Glomerular visceral epithelial cell (primary cell): Measurements from ENCODE around the gene HIBADH.
"Not testable (repeated sequence)": the region's sequence is repeated elsewhere in the genome, so short reads cannot be mapped to it uniquely, and the experiment has no call there.

Experiments used
- DNase-seq: peaks from one replicate; pipeline ENCODE4 v3.0.0-alpha.2; 2016; ENCODE audit errors: extremely low spot score

Gene HIBADH

DNA sequence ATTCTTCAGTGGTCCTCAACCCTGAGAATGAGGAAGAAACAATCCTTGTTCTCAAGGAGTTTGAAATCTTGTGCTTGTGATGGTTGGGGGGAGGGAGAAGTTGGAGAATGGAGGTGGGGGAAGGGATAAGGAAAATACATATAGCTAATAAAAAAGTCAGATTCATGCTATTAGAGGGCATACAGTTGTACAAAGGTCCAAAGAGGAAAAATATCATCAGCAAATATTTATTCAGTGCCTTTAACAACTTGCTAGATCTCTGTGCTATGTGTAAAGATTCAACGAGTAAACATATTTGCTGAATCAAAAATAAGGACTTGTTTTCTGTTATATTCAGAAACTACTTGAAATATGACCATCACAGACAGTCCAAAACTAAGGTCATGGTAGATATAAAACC, 114.4 kb downstream of the HIBADH start:
- no peak for DNase-seq

DNA sequence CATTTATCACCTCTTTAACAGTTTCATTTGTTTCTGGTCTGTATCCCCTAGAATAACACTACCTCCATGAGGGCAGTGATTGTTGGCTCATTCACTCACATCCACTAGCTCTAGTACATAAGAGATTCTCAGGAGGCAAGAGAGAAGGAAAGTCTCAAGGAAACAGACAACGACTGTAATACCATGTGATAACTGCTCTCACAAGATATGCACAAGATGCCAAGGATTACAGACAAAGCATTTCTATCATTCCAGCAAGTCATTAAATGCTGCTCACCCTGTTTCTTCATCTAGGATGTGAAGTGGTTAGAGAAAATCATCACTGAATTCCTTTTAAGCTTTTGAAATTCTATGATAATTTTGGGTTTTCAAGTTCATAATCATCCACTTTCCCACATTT, 115.3 kb downstream of the HIBADH start:
- DNase-seq, result no peak

DNA sequence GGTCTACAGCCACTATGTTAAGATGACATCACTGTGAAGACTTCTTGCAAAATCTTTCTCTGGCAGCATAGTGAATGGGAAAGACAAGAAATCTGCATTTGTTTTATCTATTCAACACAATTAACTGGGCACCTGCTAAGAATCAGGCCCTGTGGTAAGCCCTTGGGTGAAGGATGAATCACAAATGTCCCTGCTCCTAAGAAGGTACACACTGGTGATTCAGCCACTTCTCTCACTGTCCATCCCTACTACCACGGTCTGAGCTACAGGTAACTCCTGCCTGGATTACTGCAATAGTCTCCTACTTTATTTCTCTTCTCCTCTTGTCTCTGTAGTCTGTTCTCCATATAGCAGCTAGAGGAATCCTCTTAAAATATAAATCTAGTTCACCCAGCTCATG, 116.1 kb downstream of the HIBADH start:
- no peak for DNase-seq

DNA sequence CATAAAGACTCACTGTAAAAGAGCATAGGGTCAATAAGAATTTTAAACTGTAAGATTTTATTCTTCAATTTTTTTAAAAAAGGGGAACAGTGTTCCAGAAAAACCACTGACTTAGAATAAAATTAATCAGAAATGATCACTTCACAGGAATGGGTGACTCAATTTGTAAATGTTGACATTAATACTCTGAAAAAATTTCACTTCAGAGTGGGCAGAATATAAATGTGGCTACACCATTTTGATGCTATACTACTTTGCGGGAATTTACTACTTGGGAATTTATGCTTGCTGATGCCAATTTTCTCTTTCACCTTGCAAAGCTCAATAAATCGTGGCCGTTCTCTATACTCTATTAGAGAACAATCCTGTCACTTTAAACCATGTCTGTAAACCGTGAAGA, 126.9 kb downstream of the HIBADH start:
- no peak for DNase-seq

DNA sequence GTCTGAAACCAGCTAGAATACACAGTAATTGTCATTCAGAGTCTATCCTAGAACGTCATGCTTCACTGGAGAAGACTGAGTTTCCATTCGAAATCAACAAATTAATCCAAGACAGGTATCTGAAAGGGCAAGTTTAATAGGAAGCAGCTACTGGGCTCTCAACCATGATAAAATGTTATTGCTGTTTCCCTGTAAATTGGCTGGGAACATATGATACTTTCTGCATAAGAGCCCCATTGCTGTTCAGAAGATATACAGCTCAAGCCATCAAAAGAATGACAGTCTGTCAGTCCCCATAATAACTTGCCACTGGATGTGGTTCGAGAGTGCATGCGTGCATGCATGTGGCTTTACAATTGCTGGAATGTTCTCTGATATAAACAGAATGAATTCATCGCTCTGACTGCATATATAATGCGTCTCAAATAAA, 129.0 kb downstream of the HIBADH start:
- no peak for DNase-seq

DNA sequence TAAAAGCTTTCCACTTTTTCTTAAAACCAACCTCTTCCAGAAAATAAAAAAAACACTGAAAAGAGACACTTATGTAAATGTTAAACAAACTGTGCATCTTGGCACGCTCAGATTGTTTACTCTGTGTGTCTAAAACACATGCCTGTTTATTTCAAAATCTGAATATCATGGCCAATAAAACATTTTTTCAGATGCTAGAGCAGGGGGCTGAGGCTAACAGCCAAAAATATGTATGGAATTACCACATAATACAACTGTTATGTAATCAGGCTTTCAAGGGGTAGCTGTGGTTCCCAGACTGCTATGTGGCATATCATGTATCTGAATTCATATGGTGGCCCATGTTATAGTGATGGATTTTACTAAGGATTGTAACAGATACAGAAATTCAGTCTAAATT, 130.4 kb downstream of the HIBADH start:
- no peak for DNase-seq

DNA sequence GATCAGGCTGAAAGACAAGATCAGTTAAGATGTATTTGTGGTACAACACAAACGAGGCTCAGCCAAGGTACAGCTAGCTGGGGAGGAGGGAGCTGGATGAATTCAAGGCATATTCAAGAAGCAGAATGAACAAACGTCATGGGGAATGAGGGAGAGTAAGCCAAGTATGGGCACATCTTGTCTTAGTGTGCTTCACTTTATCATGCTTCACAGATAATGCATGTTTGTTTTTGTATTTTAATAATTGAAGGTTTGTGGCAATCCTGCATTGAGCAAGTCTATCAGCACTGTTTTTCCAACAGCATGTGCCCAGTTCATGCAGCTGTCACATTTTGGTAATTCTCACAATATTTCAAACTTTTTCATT, 135.4 kb downstream of the HIBADH start:
- DNase-seq, result no peak

DNA sequence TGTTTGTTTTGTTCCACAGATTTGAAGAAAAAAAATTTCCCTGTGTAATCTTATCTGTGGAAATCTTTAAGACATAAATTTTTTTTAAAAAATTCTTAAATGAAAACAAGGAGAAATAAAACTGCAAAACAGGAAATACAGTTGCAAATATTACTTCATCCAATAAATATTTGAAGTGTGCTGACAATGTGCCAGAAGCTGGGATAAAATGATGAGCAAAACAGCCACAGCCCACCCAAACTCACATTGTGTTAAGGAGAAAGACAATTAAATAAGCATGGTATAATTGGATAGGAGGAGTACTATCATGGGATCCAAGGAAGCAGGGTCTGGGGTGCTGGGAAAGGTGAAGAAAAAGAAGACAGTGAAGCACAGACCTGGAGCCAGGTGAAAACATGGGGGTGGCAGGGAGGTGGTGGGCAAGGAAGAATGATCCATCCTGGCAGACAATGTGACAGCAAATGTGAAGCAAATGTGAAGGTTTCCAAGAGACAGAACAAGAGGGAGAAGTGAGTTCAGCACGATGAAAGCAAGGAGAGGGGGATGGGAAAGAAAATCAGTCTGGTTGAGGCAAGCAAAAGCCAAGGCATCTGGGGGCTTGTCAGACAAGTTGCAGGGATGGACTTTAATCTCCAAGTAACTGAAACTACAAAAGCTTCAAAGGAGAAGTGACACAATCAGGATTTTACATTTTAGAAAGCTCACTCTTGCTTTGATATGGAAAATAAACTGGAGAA, 135.9 kb downstream of the HIBADH start:
- DNase-seq, result no peak

DNA sequence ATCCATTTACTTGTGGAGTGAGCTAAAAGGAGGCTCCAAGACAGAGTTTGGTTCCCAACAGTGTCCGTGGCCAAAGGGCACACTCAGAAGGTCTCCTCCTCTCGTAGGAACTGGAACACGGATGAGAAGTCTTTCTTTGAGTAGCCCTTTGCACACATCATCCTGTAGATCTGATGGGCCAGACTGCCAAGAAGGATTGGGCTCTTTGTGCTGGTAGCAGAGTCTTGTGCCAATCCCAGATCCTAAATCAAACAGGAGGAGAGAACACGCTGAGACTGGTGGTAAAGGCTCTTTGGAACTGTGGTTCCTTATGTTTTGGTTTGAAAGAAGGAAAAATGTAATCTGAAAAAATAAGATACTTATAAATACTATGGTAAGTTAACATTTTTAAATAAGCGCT, 136.6 kb downstream of the HIBADH start:
- DNase-seq, result no peak

DNA sequence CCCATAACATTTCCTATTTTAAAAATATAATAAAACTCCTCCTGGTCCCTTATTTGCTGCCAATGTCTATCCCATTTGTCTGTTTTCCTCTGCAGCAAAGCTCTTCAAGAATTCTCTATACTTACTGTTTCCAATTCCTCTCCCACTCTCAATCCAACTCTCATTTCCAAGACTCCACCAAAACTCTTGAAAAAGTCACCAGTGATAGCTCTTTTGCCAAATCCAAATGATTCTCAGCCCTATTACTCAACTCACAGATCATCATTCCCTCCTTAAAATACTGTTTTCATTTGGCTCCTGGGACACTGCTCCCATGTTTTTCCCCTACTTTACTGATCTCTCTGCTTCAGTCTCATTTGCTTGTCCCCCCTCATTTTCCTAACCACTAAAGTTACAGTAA, 139.4 kb downstream of the HIBADH start:
- no peak for DNase-seq

DNA sequence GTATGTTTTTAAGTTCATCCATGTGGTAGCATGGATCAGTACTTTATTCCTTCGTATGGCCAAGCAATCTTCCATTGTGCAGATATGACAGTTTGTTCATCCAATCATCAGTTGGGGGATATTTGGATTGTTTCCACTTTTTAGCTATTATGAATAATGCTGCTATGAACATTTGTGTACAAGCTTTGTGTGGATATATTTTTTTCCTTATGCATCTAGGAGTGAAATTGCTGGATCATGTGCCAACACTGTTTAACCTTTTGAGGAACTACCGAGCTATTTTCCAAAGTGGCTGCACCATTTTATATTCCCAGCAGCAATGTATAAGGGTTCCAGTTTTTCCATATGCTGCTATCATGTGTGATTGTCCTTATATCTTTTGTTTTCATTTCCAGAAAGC, 140.1 kb downstream of the HIBADH start:
- DNase-seq, result no peak

DNA sequence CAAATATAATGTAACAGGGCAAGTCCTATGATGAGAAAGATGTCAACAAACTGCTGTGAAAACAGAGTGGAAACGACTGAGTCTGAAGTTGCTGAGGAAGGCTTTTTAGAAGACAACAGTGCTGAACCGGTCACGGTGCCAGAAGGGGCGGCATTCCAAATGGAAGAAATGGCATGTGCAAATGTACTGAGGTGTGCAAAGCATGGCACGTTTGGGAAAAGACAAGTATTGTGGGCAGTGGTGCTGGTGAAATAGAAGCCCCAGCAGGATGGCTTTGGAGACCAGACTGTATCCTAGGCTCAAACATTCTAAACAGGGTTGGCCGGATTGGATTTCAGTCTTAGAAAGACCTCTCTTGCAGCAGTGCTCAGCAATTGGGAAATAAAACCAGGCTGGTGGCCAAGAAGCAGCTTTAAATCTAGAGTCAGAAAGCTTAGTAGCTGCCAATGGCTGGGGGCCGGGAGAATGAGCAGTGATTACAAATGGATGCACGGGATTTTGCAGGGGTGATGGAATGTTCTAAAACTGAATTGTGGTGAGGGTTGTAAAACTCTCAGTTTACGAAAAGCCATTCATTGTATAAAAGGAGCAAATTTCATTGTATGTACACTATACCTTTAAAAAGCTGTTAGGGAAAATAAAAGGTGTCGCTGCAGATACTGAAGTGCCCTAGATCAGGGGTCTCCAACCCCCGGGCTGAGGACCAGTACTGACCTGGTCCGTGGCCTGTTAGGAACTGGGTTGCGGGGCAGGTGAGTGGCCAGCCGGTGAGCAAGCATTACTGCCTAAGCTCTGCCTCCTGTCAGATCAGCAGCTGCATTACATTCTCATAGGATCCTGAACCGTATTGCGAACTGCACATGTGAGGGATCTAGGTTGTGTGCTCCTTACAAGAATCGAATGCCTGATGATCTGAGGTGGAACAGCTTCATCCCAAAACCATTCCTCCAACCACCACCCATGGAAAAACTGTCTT, 141.6 kb downstream of the HIBADH start:
- no peak for DNase-seq

DNA sequence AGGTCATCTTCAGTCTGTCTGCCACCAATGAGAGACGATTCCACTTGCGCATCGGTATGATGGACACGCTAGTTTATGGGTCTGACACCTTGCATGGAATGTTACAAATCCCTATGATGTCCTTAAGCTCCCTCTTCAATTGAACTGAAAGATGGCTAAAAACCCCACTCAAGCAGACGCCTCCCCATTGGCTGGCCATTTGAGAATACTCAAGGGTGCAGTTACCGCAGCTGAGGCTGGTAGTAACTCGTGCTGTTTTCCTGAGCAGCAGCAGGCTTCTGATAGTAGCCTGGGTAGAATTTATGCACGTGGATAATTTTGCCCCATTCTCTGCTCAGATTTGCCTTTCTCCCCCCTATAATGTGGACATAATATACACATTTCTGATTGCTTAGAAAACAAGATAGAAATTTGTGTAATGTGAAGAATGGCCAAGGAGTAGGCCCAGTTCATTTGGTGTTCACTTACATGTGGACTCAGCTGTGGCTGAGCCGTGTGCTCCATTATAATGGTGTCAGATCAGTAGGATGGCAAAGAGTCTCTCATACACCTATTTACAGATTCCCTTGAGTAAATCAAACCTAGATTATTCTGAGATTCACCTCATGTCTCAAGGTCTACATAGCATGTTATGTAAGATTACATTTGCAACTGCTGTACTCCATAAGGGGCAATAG, 142.8 kb downstream of the HIBADH start:
- no peak for DNase-seq

DNA sequence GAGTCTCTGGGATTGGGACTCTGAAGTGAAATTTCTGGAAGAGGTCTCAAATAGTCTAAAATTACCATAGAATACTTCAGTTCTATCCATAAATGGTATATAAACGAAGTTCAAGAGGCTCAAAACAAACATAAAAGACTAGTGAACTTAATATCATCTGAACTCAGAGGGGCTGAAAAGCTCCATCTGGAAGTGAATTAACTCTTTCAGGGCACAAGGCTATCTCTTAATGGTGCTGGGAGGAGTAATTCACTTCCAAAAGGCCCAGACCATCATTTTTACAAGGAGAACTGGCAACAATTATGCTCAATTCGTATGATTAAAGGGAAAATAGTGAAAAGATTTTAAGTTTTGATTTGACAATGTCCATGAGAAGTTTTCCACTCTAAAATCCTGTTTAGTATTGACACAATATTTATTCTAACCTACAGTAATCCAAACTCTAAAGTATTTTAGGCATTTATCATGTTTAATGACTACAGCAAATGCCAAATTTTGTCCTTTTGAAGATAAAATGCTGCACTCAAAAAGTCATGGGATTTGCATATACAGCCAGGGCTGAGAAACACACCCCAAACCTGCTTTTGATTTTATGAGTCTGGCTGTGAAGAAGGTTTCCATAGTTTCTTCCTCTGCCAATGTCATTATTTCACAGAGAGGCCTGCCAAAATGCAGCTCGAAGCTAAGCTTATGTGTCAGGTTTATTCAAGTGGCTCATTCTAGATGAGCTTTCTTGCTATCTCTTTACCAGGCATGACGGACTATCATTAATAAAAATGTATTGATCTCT, 143.9 kb downstream of the HIBADH start:
- no peak for DNase-seq

DNA sequence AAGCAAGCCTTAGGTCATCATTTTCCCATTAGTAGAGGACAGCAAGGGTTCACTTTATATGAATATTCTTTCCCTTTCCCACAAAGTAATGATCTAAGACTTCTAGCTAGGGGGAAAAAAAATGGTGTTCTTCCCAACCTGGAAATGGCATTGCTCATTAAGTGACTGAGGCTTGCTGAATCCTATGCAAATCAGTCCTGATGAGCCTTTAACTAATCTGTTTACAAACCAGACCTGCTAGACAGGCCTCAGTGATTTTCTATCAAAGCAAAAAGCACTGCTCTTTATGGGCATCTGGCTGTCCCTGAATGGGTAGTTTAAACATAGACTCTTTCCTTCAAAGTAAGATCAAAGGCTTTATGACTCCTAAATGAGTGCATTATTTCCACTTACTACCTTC, 146.3 kb downstream of the HIBADH start:
- no peak for DNase-seq

DNA sequence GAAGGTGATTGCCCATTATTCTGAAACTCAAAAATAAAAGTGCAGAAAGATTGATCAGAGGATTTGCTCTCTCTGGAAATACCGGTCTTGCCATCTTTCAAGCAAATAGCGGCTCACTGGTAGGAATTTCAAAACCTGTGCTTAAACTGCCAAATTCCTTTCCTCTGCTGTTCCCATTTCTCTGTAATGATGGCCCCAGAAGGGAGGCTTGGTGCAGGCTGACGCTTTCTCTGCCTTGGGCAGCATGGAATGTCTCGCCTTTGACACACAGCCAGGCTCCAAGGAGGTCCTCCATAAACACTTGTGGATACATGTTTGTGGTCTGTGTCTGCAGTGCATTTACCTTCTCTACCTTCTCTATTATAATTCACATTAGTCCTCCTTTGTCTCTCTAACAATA, 146.8 kb downstream of the HIBADH start:
- DNase-seq, result no peak

DNA sequence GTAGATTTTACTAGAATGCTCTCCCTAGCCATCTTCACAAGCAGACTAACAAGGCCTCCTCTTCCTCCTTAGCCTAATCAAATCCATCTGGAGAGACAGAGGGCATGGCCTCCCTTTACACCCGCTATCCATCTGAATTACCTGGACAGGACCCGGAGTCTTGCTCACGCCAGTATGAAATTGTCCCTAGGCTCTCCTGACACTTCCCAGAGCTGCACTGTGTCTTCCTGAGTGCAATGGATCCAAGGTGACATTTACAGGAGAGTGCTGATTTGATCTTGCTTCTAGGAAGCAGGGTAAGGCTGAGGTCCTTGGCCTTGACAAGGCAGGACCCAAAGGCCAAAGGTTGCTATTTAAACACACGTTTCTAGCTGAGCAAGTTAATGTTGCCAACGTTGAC, 147.8 kb downstream of the HIBADH start:
- DNase-seq, result no peak

DNA sequence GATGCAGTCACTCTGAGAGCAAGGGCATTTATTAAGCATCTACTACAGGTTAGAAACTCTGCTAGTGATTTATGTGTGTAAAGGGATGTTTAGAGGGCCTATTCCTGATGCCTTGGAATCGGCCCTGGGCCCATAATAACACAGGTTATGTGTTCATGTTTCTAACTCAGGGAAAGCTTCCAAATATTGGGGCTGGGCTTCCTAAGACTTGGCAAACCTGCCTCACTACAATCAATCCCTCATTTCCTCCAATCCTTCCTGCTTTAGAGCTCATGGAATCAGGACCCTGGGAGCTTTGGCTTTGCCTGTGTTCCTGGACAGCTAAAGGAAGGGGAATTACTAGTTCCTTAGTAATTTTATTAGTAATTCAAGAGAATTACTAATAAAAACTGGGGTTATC, 148.8 kb downstream of the HIBADH start:
- no peak for DNase-seq

DNA sequence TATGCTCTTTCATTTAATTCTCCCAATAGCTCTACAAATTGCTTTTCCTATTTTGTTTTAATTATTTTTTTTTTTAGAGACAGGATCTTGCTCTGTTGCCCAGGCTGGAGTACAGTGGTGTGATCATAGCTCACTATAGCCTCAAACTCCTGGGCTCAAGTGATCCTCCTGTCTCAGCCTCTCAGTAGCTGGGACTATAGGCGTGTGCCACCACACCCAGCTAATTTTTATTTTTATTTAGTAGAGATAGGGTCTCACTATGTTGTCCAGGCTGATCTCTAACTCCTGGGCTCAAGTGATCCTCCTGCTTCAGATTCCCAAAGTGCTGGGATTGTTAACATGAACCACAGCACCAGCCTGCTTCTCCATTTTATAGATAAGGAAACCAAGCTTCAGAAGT, 151.3 kb downstream of the HIBADH start:
- DNase-seq, result not testable (repeated sequence)

DNA sequence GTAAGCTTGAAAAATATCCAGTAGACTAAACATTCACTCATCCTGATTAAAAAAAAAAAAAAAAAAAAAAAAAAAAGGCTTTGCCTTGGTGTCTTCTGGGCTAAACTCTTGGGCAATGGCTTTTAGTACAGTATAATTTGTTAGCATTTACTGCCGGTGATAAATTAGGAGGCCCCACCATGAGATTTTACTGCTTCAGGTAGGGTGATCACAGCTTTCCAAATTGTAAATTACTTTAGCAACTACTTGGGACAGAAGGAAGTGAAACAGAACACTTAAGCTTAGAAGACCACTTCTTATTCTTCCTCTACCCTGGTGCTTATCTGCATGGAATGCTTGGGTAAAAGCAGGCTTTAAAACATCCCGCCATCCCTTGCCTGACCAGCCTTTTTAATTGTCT, 152.1 kb downstream of the HIBADH start:
- no peak for DNase-seq

DNA sequence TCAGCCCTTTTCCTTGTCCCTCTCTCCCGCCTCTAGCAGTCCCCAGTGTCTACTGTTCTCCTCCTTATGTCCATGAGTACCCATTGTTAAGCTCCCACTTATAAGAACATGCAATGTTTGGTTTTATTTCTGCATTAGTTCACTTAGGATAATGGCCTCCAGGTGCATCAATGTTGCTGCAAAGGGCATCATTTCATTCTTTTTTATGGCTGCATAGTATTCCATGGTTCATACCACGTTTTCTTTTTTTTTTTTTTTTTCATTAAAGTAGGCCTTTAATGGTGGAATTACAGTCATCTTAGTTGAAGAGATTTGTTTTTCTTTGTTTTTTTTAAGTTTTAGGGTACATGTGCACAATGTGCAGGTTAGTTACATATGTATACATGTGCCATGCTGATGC, 160.8 kb downstream of the HIBADH start:
- not testable (repeated sequence) for DNase-seq

DNA sequence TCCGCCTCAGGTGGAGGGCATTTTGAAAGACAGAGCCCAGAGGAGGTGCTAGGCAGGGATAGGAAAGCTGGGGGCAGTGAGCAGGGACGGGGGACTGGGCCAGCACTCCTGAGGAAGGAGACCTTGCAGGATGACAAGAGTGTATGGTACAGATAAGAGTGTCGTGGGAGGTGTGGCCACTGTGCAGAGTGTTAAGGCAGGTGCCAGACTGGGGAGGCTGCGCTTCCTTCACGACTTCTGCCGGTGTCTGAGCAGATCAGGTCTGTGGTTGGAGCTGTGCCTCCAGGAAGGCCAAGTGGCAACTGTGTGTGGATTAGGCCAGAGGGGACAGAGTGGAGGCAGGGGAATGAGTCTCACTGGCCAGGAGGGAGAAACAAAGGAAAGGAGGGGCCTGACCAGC, 161.7 kb downstream of the HIBADH start:
- DNase-seq, result no peak
